Panc1 (cell line): ENCODE measurements around the gene SPAM1. TPM values are rescaled to one million over a fixed set of nuclear protein-coding genes. Genes with fewer than 3 reads are reported as not detected.

Source experiments
- ATAC-seq: fragments of 200-7000 bp; cut with Tn5 transposase; 2 replicates; pipeline ENCODE4 v1.9.1; 2020; ENCODE audit warnings: mild to moderate bottlenecking, moderate library complexity
- BruUV-seq: library from RNA; stranded (reverse); fragments of 400-500 nt; replicated peaks from 2 replicates; lab custom pipeline; 2021; lab: Mats Ljungman, UMichigan
- CTCF ChIA-PET: fragments of 300-600 bp; sonication (Branson Sonifier 250); formaldehyde crosslinking; loops from one replicate; lab custom pipeline; 2022; ENCODE audit warnings: antibody characterized with exemption; lab: Charles Lee
- POLR2A ChIA-PET: fragments of 300-600 bp; sonication (Branson Sonifier 250); formaldehyde crosslinking; loops from one replicate; lab custom pipeline; 2022; ENCODE audit warnings: antibody characterized with exemption; lab: Charles Lee
- DNase-seq: peaks from one replicate; pipeline ENCODE4 v3.0.0-alpha.2; 2010; ENCODE audit warnings: low read depth, low spot score
- H3K27ac ChIP-seq: 2 replicates; pipeline ENCODE4 v1.5.1; 2011; ENCODE audit warnings: mild to moderate bottlenecking, low read length, inconsistent platforms
- H3K27me3 ChIP-seq: fragments of 200-500 bp; sonication (Bioruptor generic); 2 replicates; pipeline ENCODE4 v1.6.0; 2014; ENCODE audit warnings: low read length, inconsistent platforms; ENCODE audit not compliant: control insufficient read depth, insufficient read depth
- H3K36me3 ChIP-seq: fragments of 200-500 bp; sonication (Bioruptor generic); 2 replicates; pipeline ENCODE4 v1.5.1; 2014; ENCODE audit warnings: inconsistent platforms, mild to moderate bottlenecking, low read length, moderate library complexity; ENCODE audit not compliant: control insufficient read depth, insufficient read depth
- H3K4me1 ChIP-seq: 2 replicates; pipeline ENCODE4 v1.5.1; 2011; ENCODE audit warnings: inconsistent platforms, mild to moderate bottlenecking, low read length, moderate library complexity; ENCODE audit not compliant: control insufficient read depth, insufficient read depth
- H3K4me3 ChIP-seq, 2 experiments: 2 replicates each; pipeline ENCODE4 v1.5.1; 2011 to 2012; ENCODE audit warnings: low read depth in 2 of 2, low read length in 2 of 2, mild to moderate bottlenecking in 2 of 2, inconsistent platforms in 1 of 2, moderate library complexity in 1 of 2
- H3K9me3 ChIP-seq: fragments of 200-500 bp; sonication (Bioruptor generic); 2 replicates; pipeline ENCODE4 v1.5.1; 2014; ENCODE audit warnings: low read depth, mild to moderate bottlenecking, inconsistent platforms, low read length, moderate library complexity; ENCODE audit not compliant: control insufficient read depth, insufficient read depth
- CTCF ChIP-seq: fragments of 450-650 bp; IDR thresholded peaks from 2 replicates; pipeline ENCODE4 v1.5.1; 2017; ENCODE audit warnings: mild to moderate bottlenecking
- POLR2AphosphoS5 ChIP-seq: IDR thresholded peaks from 2 replicates; pipeline ENCODE4 v1.6.1; 2012; ENCODE audit warnings: mild to moderate bottlenecking, low read depth, low read length, moderate library complexity
- REST ChIP-seq, 2 experiments: IDR thresholded peaks; 2 replicates each; pipeline ENCODE4 v1.6.1; 2011 to 2012; ENCODE audit warnings: low read depth in 2 of 2, control low read depth in 1 of 2, low read length in 1 of 2, mild to moderate bottlenecking in 1 of 2, moderate library complexity in 1 of 2; ENCODE audit not compliant: insufficient read depth in 1 of 2
- SIN3A ChIP-seq: IDR thresholded peaks from 2 replicates; pipeline ENCODE4 v1.6.1; 2012; ENCODE audit warnings: low read depth, mild to moderate bottlenecking, low read length, moderate library complexity, borderline replicate concordance; ENCODE audit not compliant: insufficient read depth
- TCF7L2 ChIP-seq: IDR thresholded peaks from 2 replicates; pipeline ENCODE4 v1.6.1; 2011; ENCODE audit warnings: mild to moderate bottlenecking, low read depth, low read length, inconsistent platforms
- in situ Hi-C: cut with HindIII; loops from 2 replicates; pipeline ENCODE4 v1.10.0; 2016; ENCODE audit warnings: low sequenced_read_pairs, low pct_unique_long_range_greater_than_20kb
- intact Hi-C: fragments of 100-400 bp; cut with micrococcal nuclease; formaldehyde crosslinking; loops from one replicate; pipeline ENCODE4 v1.10.0; 2022; ENCODE audit not compliant: unreplicated experiment
- total RNA-seq: library from RNA; stranded (reverse); gene quantifications from one replicate; pipeline ENCODE4 v1.2.1, GENCODE V29; 2021; ENCODE audit not compliant: unreplicated experiment

Gene SPAM1
- total RNA-seq, 1 experiment from 2014 or later = not detected

GRCh38 chr7:123977081-123977480 lies 52.0 kb downstream of the SPAM1 start:
- Histone ChIP-seq H3K27ac (no peak overlapping the region), H3K36me3 (no peaks in the 10 kb centered on the region), H3K4me3 (no peak overlapping the region), H3K9me3 (no peaks in the 10 kb centered on the region), H3K4me1 (no peaks in the 10 kb centered on the region), H3K27me3 (no peaks in the 10 kb centered on the region)
- TF ChIP-seq TCF7L2 (no peak), CTCF (no peak), SIN3A (no peak), REST (IDR thresholded peaks at IDR 0.05; ENCODE audit: insufficient read depth in 1 of 2, low read depth in 2 of 2, low read length in 1 of 2) (no peak), POLR2AphosphoS5 (no peak)
- intact Hi-C loops (no loop called here), in situ Hi-C loops (no loop called here)
- ChIA-PET CTCF (no interaction called here), POLR2A (no interaction called here)
- ATAC-seq (no peak), DNase-seq (no peak)
- BruUV-seq = no TSS peak

GRCh38 chr7:123979876-123980275 lies 54.8 kb downstream of the SPAM1 start:
- Histone ChIP-seq H3K4me3 (no peak overlapping the region), H3K36me3 (no peaks in the 10 kb centered on the region), H3K27me3 (no peaks in the 10 kb centered on the region), H3K27ac (no peak overlapping the region), H3K9me3 (no peaks in the 10 kb centered on the region), H3K4me1 (no peaks in the 10 kb centered on the region)
- DNase-seq = no peak
- TF ChIP-seq SIN3A (no peak), POLR2AphosphoS5 (no peak), REST (IDR thresholded peaks at IDR 0.05; ENCODE audit: insufficient read depth in 1 of 2, low read depth in 2 of 2, low read length in 1 of 2) (no peak), TCF7L2 (no peak), CTCF (no peak)
- in situ Hi-C loops = no loop called here
- ChIA-PET POLR2A (no interaction called here), CTCF (no interaction called here)
- BruUV-seq = no TSS peak
- intact Hi-C loops = no loop called here
- no peak for ATAC-seq
